T-helper 1 cell treated with Interleukin-12 subunit alpha and Interleukin-12 subunit beta and Interleukin-4 antibody, amounts not matched to agents 30 ng/mL and 1 ng/mL, for 36 hours (primary cell): ENCODE data around the gene MOB2. TPM values are rescaled to one million over a fixed set of nuclear protein-coding genes. Genes with fewer than 3 reads are reported as not detected.
"Not testable (repeated sequence)": the region's sequence is repeated elsewhere in the genome, so short reads cannot be mapped to it uniquely, and the experiment has no call there.

ENCODE experiments used
- intact Hi-C: fragments of 100-400 bp; cut with micrococcal nuclease; formaldehyde crosslinking; loops from one replicate; pipeline ENCODE4 v1.15.1; 2024
- total RNA-seq: library from RNA; stranded (reverse); gene quantifications from 2 replicates; pipeline ENCODE4 v1.2.3, GENCODE V29; 2022

The MOB2 gene
- total RNA-seq, 1 donor from 2014 or later = 41.7 TPM

DNA sequence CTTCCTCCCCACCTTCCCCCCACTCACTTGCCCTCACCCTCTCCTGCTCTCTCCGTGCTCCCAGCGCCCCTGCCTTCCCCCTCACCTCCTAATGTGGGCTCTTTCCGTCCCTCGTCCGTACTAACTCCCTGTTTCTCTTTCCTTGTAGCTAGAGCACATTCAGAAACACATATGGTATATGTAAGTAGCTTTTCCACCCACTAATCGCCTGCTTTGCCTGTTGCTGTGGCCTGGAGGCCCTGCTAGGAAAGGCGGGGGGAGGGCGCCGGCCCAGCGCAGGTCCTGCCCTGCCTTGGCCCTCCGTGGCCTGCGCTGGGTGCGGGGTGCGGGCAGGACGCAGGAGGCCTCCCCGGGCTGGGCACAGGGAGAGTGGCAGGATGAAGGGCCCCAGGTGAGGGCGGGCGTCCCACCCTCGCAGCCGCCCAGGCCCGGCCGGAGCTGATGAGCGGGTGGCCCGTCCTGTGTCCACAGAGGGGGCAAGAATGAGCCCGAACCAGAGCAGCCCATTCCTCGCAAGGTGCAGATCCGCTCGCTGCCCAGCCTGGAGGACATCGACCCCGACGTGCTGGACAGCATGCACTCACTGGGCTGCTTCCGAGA lies 41.7 kb downstream of the MOB2 start:
- intact Hi-C loops = no loop called here

DNA sequence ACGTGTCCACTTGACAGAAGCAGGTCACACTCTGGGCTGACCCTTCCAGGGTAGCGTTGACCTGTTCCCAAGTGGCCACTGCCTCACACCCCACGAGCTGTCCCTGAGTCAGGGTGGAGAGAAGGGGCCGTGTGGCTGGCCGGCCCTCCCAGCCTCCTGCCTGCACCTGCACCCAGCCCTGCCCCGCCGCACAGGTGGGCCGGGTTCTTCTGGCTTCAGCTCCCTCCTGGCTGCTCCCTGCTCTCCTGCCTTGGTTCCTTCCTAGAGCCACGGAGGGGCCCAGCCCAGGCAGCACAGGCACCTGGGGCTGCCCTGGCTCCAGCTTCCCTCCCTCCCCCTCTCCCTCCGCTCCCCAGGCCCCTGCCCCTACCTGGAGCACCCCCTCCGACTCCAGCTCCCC lies 42.3 kb downstream of the MOB2 start:
- intact Hi-C loops = no loop called here

GRCh38 chr11:1443737-1444136 lies 42.8 kb downstream of the MOB2 start:
- intact Hi-C loops = no loop called here

DNA sequence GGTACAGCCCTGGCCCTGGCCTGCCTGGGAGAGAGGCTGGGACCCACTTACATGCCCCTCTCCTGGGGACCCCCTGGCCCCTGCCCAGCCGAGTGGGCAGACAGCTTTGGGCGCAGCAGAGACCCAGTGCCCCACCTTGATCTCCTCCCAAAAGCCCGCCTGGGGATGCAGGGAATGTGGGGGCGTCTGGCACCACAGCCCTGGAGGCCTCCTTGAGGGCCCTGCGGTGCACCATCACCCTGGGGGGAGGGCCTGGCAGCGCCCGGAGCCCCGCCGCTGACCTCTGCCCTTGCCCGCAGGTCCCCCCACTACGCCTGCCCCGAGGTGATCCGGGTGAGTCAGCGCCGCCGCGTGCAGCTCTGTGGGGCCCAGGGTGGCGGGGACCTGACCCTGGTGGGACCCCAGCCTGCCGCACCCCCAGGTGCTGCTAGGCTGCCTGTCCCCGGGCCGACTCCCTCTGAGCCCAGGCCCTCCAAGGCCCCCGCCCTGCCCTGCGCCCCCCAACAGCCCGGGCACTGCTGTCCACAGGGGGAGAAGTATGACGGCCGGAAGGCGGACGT lies 43.7 kb downstream of the MOB2 start:
- intact Hi-C loops = no loop called here

- intact Hi-C loops = no loop called here
These were observed 44.4 kb downstream of the MOB2 start for GRCh38 chr11:1442163-1442562.

- intact Hi-C loops = no loop called here
These were observed 46.1 kb downstream of the MOB2 start for GRCh38 chr11:1440496-1440895.

DNA sequence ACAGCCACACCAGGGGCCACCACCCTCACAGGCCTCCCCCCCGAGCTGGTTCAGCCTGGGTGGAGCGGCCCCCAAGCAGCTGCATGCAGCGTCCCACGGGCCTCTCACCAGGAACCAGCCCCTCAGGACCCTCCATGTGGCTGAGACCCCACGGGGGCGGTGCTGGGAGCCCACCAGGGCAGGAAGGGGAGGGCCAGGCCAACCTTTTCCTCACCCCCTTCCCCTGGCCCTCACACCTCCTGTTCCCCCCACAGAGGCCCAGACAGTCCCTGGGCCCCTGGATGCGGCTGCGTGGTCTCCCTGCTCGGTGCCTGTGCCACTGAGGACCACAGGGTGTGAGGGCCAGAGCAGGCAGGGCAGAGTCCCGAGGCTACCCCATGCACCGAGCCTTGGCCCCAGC lies 46.5 kb downstream of the MOB2 start:
- intact Hi-C loops = no loop called here

DNA sequence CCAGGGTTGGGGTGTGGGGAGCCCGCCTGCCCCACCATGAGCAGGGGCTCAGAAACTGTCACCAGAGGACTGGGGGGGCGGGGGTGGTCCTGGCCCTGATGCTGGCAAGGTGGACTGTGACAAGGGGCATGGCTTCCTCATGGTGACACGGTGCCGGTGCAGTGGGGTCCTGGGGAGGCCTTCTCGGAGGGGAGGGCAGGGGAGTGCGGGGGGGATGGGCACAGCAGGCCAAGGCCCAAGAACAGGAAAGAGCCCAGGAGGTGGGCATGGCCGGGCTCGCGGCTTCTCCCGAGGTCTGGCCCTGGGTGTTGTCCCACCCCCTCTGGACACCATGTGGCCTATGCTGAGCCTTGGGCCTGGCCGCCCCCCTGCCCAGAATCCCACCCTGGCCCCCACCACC lies 47.2 kb downstream of the MOB2 start:
- intact Hi-C loops = no loop called here

DNA sequence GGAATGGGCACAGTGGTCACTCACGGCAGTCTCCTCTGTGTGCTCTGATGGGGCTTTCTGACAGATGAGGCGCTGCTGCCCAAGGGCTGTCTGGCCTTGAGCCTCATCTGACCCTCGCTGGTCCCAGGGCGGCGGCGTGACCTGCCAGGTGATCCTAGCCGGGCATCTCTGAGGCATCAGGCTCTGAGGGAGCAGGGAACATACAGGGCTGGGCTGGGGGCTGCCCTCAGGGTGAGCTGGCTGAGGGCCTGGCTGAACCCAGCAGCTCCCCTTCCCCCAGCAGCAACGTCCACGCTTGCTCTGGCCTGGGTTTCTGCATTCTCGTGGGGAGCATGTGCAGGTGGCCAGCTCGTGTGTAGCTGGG lies 47.6 kb downstream of the MOB2 start:
- intact Hi-C loops = no loop called here

GRCh38 chr11:1438261-1438966 lies 48.2 kb downstream of the MOB2 start:
- intact Hi-C loops = no loop called here

- intact Hi-C loops = no loop called here
These were observed 49.1 kb downstream of the MOB2 start for GRCh38 chr11:1437500-1437899.

- intact Hi-C loops = no loop called here
These were observed 50.0 kb downstream of the MOB2 start for GRCh38 chr11:1436468-1437039.

- intact Hi-C loops = no loop called here
These were observed 50.6 kb downstream of the MOB2 start for GRCh38 chr11:1435820-1436467.

GRCh38 chr11:1435479-1435819 lies 51.1 kb downstream of the MOB2 start:
- intact Hi-C loops = not testable (repeated sequence)

DNA sequence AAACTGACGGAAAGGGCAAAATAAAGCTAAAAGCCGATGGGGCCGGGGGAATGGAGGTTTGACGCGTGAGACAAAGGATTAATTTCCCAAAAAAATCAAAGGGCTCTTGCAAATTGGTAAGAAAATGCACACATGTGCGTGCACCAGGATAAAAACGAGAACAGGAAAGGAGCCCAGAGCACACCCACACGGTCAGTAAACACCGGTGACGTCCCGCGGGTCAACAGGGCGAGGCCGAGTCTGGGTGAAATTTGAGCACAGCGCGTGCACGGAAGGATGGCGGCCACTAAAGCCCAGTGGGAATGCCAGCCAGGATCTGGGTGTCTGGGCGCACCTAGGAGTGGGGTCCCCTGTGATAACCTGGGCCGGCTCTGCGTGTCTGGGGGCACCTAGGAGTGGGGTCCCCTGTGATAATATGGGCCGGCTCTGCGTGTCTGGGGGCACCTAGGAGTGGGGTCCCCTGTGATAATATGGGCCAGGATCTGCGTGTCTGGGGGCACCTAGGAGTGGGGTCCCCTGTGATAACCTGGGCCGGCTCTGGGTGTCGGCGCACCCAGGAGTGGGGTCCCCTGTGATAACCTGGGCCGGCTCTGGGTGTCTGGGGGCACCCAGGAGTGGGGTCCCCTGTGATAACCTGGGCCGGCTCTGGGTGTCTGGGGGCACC lies 52.5 kb downstream of the MOB2 start:
- intact Hi-C loops = no loop called here

GRCh38 chr11:1433568-1433967 lies 53.0 kb downstream of the MOB2 start:
- intact Hi-C loops = no loop called here

GRCh38 chr11:1428762-1429316 lies 57.7 kb downstream of the MOB2 start:
- intact Hi-C loops = no loop called here

DNA sequence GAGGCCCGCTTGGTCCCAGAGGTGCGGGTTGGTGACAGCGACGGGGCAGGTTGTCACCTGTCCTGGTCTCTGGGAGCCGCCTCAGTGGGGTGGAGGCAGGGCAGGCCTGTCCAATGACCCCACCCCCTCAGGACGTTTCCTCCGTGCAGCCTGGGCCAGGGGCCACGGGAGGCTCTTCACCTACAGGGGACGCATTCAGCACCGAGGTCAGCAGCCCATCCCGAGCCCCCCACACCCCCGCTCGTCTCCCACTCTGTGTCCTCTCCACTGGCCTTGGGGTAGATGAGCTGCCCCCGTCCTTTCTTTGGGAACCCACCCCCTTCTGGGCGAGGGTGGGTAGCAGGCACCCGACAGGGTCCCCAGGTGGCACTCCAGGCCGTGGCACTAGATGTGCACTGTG lies 61.1 kb downstream of the MOB2 start:
- intact Hi-C loops = no loop called here

- intact Hi-C loops = no loop called here
These were observed 61.6 kb downstream of the MOB2 start for GRCh38 chr11:1425006-1425405.

GRCh38 chr11:1423406-1423805 lies 63.2 kb downstream of the MOB2 start:
- intact Hi-C loops = not testable (repeated sequence)

DNA sequence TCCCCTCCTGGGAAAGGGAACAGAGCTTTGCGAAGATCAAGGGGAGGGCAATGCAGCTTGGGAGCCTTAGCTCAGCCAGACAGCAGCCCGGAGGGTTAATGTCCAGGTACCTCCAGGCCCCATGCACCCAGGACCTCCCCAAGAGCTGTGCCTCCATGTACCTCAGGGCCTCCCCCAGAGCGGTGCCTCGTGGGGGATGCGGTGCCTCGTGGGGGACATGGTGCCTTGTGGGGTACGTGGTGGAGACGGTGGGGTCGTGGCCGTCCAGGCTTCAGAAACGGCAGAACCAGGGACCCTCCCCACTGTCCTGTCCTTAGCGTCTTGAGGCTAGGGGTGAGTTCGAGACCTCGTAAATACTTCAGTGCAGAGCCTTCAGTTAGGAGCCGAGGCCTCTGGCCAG lies 63.6 kb downstream of the MOB2 start:
- intact Hi-C loops = no loop called here

GRCh38 chr11:1422481-1422880 lies 64.1 kb downstream of the MOB2 start:
- intact Hi-C loops = no loop called here
